Endothelial cell of hepatic sinusoid (primary cell): ENCODE data around the gene C9orf78.

Experiments
- in situ Hi-C: cut with HindIII; loops from 2 replicates; pipeline ENCODE4 v1.10.0; 2017; ENCODE audit warnings: low sequenced_read_pairs

Gene C9orf78

DNA sequence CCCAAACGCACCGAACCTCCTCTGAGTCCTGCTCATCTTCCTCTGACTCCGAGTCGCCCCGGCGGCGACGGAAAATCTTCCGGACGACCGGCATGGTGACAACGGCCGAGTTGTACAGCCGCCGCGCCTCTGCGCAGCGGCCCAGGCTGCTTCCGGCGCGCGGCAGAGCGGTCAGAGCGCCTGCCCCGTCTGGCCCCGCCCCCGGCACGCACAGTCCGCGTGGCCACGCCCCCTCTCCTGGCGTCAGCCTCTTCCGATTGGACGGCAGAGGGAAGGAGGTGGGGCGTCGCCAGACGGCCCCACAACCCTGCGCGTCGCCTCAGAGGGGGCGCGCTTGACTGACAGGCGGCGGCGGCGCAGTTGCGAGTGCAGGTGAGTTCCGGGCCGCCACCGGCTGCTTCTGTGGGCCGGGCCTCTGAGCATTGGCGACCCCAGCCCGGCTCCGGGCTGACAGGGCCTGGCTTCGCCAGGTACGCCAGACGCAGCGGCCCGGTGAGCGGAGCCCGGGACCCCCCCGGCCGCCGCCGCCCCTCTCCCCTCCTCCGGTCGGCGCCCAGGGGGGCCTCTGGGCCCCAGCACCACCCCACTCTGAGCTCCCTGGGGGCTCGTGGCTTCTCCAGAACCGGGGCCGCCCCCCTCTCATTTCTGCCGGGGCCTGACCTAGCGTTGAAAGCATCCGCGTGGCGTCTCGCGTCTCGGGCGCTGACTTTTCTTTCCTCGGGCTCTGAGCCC, at the start of gene C9orf78, which contains the start of gene USP20:
TSS of gene C9orf78 (minus strand) at position 148 of the 732 bp plus-strand sequence. CDS start at position 94, 54 bp downstream.
TSS of gene USP20 (plus strand) at position 331 of the 732 bp plus-strand sequence. CDS start 17,098 bp downstream, outside the sequence.
- in situ Hi-C loops = loop anchor here (10.0 to 25.0 kb wide), 2 partner anchors 220 to 427 kb away; partner anchors contain the start of genes GPR107 and HMCN2

- in situ Hi-C loops = no loop called here
These were observed 49.3 kb upstream of the C9orf78 start for GRCh38 chr9:129884220-129885017.

DNA sequence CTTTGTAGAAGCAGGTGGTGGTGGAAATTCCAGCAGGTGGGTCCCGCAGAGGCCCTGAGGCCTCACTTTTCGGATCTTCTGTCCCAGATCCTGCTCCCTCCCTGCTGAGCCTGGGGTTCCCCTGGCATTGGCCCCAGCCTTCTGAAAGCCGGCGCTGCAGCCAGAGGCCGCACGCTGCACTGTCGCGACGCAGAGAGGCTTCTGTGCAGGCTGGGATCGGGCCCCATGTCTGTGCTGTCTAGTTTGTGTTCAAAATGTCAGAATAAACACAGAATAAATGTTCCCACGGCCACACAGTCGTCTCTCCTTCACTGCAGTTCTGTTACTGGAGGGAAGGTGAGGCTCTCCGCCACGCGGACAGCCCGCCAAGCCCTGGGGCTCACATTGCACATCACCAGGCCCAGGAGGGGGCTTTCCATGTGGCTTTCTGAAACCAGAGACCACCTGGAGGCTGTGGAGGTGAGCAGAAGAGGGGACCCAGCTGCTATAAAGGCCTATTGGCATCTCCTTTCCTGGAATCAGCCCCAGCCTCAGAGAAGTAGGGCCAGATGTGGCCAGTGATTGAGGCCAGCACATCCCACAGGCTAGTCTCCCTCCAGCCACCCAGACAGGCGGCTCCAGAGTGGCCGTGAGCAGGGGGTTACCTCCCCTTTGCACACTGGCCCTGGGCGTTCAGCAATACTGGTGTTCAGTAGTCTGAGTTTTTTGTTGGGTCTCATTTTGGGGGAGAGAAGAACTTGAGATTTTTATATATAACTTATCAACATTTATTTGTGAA, 46.7 kb upstream of the C9orf78 start:
- in situ Hi-C loops = no loop called here

DNA sequence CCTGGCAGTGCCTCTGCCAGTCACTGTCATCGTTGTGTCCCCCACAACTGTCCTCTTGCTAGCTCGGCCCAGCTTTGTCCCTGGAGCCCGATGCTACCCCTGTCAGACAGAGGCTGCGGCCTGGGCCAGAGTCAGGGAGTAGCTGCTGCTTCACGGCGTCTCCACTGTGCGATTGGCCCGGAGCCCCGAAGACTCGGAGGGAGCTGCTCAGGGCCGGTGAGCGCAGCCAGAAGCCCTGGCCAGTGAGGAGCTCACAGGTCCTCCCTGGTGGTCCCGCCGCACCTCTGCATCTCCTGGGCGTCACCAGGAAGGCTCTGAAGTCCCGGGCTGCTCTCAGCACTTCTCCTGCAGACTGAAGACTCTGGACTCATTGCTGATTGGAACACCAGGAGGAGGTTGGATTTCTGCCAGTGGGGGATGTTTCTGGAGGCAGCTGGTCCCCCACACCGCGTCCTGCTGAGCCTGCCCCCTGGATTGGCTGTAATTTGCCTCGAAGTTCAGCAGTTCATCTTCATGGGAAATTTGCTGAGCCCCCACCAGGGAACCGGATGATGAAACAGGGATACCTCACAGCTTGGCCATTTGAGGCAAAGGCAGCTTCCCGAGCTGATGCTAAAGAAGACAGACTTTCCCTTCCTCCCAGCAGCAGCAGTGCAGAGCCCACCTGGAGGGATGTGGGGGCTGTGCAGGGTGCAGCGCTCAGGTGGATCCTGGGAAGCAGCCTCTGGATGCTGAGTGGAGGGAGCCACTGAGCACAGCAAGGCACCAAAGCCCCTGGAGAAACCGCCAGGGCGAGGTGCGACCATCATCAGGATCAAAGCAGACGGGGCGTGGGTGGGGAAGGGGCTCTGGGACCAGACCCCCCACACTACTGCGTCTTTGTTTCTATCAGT, 45.8 kb upstream of the C9orf78 start:
- in situ Hi-C loops = no loop called here

DNA sequence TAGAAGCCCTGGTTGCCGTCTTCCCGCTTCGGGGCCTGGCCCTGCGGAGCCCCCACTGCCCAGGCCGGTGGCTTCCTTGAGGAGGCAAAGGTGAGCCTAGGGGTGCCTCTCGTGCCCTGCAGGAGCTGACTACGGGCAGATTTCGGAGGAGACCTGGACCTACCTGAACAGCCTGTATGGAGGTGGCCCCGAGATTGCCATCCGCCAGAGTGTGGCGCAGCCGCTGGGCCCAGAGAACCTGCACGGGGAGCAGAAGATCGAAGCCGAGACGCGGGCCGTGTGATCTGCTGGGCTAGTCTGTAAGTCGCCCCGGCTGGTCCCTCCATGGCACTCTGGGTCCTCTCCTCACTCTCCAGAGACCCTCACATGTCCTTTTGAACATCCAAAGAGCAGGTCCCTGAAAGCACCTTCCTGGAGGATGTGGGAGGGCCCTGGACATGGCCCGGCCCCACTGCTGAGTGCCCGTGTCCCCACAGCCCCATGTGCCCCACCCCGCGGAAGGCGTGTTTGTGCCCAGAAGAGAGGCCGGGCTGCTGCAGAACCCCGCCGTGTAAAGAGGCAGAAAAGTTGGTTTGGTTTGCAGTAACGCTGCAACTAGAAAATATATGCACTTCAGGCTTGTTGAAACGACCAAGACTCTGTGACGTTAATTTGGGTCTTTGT, 45.0 kb upstream of the C9orf78 start:
- in situ Hi-C loops = no loop called here

GRCh38 chr9:129879103-129879699, 44.1 kb upstream of the C9orf78 start:
- in situ Hi-C loops = no loop called here

- in situ Hi-C loops = no loop called here
These were observed 43.2 kb upstream of the C9orf78 start for GRCh38 chr9:129878291-129878690.

GRCh38 chr9:129876815-129877214, 41.7 kb upstream of the C9orf78 start:
- in situ Hi-C loops = no loop called here

DNA sequence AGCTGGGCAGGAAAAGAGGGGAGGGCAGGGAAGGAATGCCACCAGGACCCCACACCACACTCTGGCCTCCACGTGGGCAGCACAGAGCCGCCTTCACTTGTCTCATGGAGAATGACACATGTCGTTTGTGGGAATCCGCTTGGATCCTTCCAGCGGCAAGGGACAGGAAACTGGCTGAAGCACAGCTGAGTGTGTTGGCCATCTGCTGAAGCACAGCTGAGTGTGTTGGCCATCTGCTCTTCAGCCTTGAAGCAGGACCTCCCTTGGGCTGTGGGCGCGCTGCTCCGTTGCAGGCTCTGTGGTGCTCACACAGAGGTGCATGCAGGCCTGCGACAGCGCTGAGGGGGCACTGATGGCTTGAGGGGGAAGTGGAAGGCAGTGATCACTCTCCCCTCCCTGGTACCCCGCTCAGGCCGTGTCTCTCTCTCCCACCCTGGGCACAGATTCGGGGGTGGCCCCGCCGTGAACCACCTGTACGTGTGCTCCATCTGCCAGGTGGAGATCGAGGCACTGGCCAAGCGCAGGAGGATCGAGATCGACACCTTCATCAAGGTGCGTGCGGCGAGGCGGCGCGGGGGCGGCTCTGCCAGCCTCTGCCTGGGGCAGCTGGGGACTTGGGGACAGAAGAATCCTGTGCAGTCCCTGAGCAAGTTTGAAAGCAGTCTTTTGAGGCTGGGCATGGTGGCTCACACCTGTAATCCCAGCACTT, 40.8 kb upstream of the C9orf78 start:
- in situ Hi-C loops = no loop called here

- in situ Hi-C loops = no loop called here
These were observed 40.1 kb upstream of the C9orf78 start for GRCh38 chr9:129875181-129875611.

DNA sequence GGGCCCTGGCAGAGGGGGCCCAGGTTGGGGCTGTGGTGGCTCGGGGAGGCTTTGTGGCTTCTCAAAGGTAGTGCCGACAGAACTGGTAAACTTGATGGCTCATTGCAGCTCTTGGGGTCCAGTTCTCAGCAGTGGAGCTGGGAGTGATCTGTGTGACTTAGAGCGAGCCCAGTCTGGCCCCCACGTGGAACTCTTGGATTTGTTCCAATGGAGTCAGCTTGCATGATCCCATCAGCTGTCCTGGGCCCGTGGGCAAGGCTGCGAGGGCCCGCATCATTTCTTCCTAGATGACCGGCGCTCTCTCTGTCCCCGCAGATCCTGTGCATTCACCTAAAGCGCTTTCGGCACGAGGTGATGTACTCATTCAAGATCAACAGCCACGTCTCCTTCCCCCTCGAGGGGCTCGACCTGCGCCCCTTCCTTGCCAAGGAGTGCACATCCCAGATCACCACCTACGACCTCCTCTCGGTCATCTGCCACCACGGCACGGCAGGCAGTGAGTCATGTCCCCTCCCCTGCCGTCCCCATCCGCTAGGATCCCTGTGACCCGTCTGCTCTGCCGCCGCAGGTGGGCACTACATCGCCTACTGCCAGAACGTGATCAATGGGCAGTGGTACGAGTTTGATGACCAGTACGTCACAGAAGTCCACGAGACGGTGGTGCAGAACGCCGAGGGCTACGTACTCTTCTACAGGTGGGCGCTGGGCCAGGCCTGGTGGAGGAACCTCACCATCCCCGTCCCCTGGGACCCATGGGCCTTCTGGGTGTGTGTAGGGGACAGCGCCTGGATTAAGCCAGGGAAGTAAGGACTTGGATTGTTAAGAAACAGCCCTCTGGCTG, 39.4 kb upstream of the C9orf78 start:
- in situ Hi-C loops = no loop called here

DNA sequence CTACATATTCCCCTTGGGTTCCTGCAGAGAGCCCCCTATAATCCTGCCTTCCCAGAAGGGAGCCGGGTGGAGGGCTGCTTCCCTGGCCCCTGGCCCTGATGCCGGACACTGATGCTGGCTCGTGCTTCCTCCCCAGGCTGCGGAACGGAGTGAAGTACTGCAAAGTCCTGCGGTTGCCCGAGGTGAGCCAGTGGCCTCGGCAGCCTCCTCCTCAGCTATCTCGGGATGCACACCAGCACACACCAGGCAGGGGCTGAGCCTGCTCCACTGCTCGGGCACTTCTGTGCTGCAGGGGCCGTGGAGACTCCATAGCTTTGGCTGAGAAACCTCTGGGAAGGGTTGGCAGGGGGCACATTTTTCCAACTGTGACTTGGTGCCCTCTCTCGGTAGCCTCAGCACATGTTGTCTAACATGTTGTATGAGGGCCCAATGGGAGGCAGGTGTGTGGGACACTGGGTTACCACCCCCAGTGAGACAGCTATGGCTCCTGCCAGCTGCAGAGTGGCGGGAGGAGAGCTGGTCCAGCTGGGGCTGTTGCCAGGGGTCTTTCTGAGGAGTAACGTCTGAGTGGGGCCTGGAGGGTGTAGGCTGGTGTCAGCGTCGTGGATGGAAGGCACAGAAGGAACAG, 38.6 kb upstream of the C9orf78 start:
- in situ Hi-C loops = no loop called here

DNA sequence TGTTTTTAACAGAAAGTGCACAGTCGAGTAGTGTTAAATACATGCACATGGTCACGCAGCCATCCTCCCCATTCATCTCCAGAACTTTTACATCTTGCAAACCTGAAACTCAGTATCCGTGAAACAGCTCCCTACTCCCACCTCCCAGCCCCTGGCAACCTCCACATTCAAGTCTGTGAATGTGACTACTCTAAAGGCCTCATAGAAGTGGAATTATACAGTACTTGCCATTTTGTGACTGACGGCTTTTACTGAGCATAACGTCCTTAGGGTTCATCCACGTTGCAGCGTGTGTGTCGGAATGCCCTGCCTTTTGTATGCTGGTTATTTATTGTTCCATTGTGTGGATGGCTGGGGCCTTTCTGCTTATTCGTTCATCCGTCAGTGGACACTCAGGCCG, 36.0 kb upstream of the C9orf78 start:
- in situ Hi-C loops = no loop called here

GRCh38 chr9:129869585-129870501, 34.8 kb upstream of the C9orf78 start:
- in situ Hi-C loops = no loop called here

- in situ Hi-C loops = no loop called here
These were observed 33.9 kb upstream of the C9orf78 start for GRCh38 chr9:129868872-129869486.
